Measurements from ENCODE around the gene NCK2.

Gene NCK2

DNA sequence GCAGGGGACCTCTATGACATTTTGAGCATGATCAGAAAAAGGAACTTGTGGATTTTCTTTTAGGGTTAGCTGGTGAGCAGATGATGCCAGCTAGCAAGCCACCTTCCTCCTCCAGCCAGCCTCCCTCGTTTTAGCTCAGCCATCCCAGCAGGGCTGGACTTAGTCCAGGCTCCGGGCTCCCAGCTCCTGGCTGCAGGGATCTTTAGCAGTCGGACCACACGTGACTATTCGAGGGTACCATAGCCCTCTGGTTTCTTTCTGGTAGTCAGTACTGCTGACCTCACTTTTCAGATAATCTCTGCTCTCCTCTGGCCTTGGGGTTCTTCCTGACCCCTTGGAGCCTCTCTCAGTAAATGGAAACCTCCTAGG, 31.8 kb downstream of the NCK2 start:
- TF ChIP-seq, protein P1, sequence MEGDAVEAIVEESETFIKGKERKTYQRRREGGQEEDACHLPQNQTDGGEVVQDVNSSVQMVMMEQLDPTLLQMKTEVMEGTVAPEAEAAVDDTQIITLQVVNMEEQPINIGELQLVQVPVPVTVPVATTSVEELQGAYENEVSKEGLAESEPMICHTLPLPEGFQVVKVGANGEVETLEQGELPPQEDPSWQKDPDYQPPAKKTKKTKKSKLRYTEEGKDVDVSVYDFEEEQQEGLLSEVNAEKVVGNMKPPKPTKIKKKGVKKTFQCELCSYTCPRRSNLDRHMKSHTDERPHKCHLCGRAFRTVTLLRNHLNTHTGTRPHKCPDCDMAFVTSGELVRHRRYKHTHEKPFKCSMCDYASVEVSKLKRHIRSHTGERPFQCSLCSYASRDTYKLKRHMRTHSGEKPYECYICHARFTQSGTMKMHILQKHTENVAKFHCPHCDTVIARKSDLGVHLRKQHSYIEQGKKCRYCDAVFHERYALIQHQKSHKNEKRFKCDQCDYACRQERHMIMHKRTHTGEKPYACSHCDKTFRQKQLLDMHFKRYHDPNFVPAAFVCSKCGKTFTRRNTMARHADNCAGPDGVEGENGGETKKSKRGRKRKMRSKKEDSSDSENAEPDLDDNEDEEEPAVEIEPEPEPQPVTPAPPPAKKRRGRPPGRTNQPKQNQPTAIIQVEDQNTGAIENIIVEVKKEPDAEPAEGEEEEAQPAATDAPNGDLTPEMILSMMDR (conservative IDR thresholded peaks at IDR 0.05; ENCODE audit: low read length) = no peak
- TF ChIP-seq EZH2phosphoT487 (IDR thresholded peaks at IDR 0.05; ENCODE audit: borderline replicate concordance) = no peak
- Histone ChIP-seq H3F3A (ENCODE audit: low read depth) (no peaks in the 10 kb centered on the region), H3K4me3 (ENCODE audit: low read length, poor library complexity, severe bottlenecking) (no peak overlapping the region), H4K20me1 (ENCODE audit: insufficient read depth, low read length, poor library complexity, severe bottlenecking) (peaks cover 6% of the 10 kb centered on the region), H3K9ac (ENCODE audit: low read depth, low read length, poor library complexity, severe bottlenecking) (no peak overlapping the region), H3K4me2 (ENCODE audit: low read depth, low read length, poor library complexity, severe bottlenecking) (no peak overlapping the region), H3K4me1 (ENCODE audit: insufficient read depth, low read length, poor library complexity, severe bottlenecking) (peaks cover 23% of the 10 kb centered on the region), H3K9me2 (replicated peaks; ENCODE audit: low read depth, low read length) (no peaks in the 10 kb centered on the region), H3K79me2 (ENCODE audit: insufficient read depth, low read length) (peaks cover 87% of the 10 kb centered on the region), H3K9me3 (ENCODE audit: insufficient read depth, low read depth, low read length) (no peaks in the 10 kb centered on the region), H3K36me3 (ENCODE audit: insufficient read depth, low read length) (peaks cover 14% of the 10 kb centered on the region; the same call in 1 of the 2 replicates), H3K27me3 (ENCODE audit: insufficient read depth, low read length, poor library complexity, severe bottlenecking) (no peaks in the 10 kb centered on the region), H2AFZ (ENCODE audit: low read length) (no peak overlapping the region)

DNA sequence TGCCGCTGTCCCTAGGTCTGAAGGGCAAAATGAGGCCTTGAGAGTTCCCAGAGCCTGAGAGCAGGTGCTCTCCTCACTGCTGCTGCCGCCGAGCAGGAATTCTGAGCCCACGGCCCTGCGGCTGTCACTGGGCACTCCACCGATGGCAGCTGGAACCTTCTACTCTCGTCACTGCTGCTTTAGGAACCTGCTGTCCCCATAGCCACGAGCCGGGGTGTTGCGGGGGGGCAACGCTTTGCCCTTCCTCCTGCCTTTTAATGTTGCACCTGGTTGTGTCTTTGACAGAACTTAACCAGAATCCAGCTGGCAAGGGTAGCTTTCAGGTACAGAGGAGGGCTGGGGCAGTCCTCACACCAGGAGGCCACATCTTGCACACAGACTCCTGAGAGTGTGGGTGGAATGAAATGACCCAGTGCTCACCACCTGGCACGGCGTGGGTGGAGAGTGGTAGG, 32.3 kb downstream of the NCK2 start:
- Histone ChIP-seq H3K4me2 (ENCODE audit: low read depth, low read length, poor library complexity, severe bottlenecking) (no peak overlapping the region), H3F3A (ENCODE audit: low read depth) (no peaks in the 10 kb centered on the region), H4K20me1 (ENCODE audit: insufficient read depth, low read length, poor library complexity, severe bottlenecking) (peaks cover 6% of the 10 kb centered on the region), H3K9me2 (replicated peaks; ENCODE audit: low read depth, low read length) (no peaks in the 10 kb centered on the region), H3K27me3 (ENCODE audit: insufficient read depth, low read length, poor library complexity, severe bottlenecking) (no peaks in the 10 kb centered on the region), H3K4me1 (ENCODE audit: insufficient read depth, low read length, poor library complexity, severe bottlenecking) (peaks cover 23% of the 10 kb centered on the region), H3K9me3 (ENCODE audit: insufficient read depth, low read depth, low read length) (no peaks in the 10 kb centered on the region), H3K4me3 (ENCODE audit: low read length, poor library complexity, severe bottlenecking) (no peak overlapping the region), H3K79me2 (ENCODE audit: insufficient read depth, low read length) (peaks cover 87% of the 10 kb centered on the region), H3K36me3 (ENCODE audit: insufficient read depth, low read length) (peaks cover 13% of the 10 kb centered on the region; the same call in 1 of the 2 replicates), H2AFZ (ENCODE audit: low read length) (no peak overlapping the region), H3K9ac (ENCODE audit: low read depth, low read length, poor library complexity, severe bottlenecking) (no peak overlapping the region)
- TF ChIP-seq, protein P1 (conservative IDR thresholded peaks at IDR 0.05; ENCODE audit: low read length) = no peak
- no peak for TF ChIP-seq EZH2phosphoT487 (IDR thresholded peaks at IDR 0.05; ENCODE audit: borderline replicate concordance)

DNA sequence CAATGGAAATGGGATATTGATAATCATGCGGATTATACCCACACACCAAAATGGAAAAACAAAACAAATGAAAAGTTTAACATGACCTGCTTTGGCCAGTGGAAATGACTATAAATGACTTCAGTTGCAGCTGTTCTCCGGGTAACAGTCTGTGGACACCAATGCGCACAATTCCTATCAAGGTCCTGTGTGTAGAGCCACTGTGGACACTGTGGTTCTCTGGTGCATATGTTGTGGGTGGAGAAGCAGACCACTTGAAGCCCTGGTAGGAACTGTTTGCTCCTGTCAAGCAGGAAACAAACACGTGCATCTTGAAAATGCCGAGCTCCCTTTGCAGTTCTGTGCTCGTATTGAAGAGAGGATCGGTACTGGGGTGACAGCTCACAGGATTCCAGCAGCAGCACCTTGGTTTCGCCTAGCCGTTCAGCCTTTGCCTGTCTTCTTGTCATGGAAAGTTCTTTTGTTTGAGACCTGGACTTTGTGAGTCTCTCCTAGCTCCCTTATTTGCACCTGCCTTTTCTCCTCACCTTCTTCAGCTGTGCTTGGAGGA, 32.9 kb downstream of the NCK2 start:
- Histone ChIP-seq H3K9ac (ENCODE audit: low read depth, low read length, poor library complexity, severe bottlenecking) (no peak overlapping the region), H3K79me2 (ENCODE audit: insufficient read depth, low read length) (peaks cover 87% of the 10 kb centered on the region), H3K4me1 (ENCODE audit: insufficient read depth, low read length, poor library complexity, severe bottlenecking) (peaks cover 27% of the 10 kb centered on the region), H2AFZ (ENCODE audit: low read length) (no peak overlapping the region), H3F3A (ENCODE audit: low read depth) (no peaks in the 10 kb centered on the region), H3K27me3 (ENCODE audit: insufficient read depth, low read length, poor library complexity, severe bottlenecking) (no peaks in the 10 kb centered on the region), H3K9me3 (ENCODE audit: insufficient read depth, low read depth, low read length) (no peaks in the 10 kb centered on the region), H3K36me3 (ENCODE audit: insufficient read depth, low read length) (peaks cover 10% of the 10 kb centered on the region; the same call in 1 of the 2 replicates), H3K4me3 (ENCODE audit: low read length, poor library complexity, severe bottlenecking) (no peak overlapping the region), H3K4me2 (ENCODE audit: low read depth, low read length, poor library complexity, severe bottlenecking) (no peak overlapping the region), H3K9me2 (replicated peaks; ENCODE audit: low read depth, low read length) (no peaks in the 10 kb centered on the region), H4K20me1 (ENCODE audit: insufficient read depth, low read length, poor library complexity, severe bottlenecking) (peaks cover 6% of the 10 kb centered on the region)
- TF ChIP-seq, protein P1 (conservative IDR thresholded peaks at IDR 0.05; ENCODE audit: low read length) = no peak

All from Loucy (cell line).